GM23248 (cell line): ENCODE data around the gene SNAI3. TPM values are rescaled to one million over a fixed set of nuclear protein-coding genes. Genes with fewer than 3 reads are reported as not detected.

Source experiments
- DNase-seq: peaks from one replicate; pipeline ENCODE4 v3.0.0-alpha.2; 2015
- H2AFZ ChIP-seq: fragments of 200-600 bp; sonication (generic); 2 replicates; pipeline ENCODE4 v1.6.1; 2016; ENCODE audit warnings: antibody characterized with exemption
- H3F3A ChIP-seq: fragments of 200-600 bp; sonication (generic); 2 replicates; pipeline ENCODE4 v1.6.1; 2016; ENCODE audit warnings: mild to moderate bottlenecking, antibody characterized with exemption, mixed run types; ENCODE audit not compliant: insufficient read depth
- H3K27ac ChIP-seq: fragments of 200-600 bp; sonication (generic); 2 replicates; pipeline ENCODE4 v1.5.1; 2016; ENCODE audit warnings: mild to moderate bottlenecking
- H3K27me3 ChIP-seq: fragments of 200-600 bp; sonication (generic); replicated peaks from 2 replicates; pipeline ENCODE4 v1.6.1; 2016; ENCODE audit warnings: mild to moderate bottlenecking; ENCODE audit not compliant: insufficient read depth
- H3K36me3 ChIP-seq: fragments of 200-600 bp; sonication (generic); 2 replicates; pipeline ENCODE4 v1.6.1; 2016; ENCODE audit warnings: low read depth, mild to moderate bottlenecking
- H3K4me1 ChIP-seq: fragments of 200-600 bp; sonication (generic); 2 replicates; pipeline ENCODE4 v1.6.1; 2016; ENCODE audit warnings: mild to moderate bottlenecking; ENCODE audit not compliant: insufficient read depth
- H3K4me2 ChIP-seq: fragments of 200-600 bp; sonication (generic); one replicate; pipeline ENCODE4 v1.6.1; 2016; ENCODE audit warnings: mild to moderate bottlenecking; ENCODE audit not compliant: unreplicated experiment
- H3K4me3 ChIP-seq: fragments of 200-600 bp; sonication (generic); 2 replicates; pipeline ENCODE4 v1.5.1; 2016; ENCODE audit warnings: mild to moderate bottlenecking
- H3K79me2 ChIP-seq: fragments of 200-600 bp; sonication (generic); 2 replicates; pipeline ENCODE4 v1.6.1; 2016; ENCODE audit warnings: mild to moderate bottlenecking; ENCODE audit not compliant: insufficient read depth
- H3K9ac ChIP-seq: fragments of 200-600 bp; sonication (generic); 2 replicates; pipeline ENCODE4 v1.6.1; 2016; ENCODE audit warnings: mild to moderate bottlenecking
- H3K9me2 ChIP-seq: fragments of 200-600 bp; sonication (generic); 2 replicates; pipeline ENCODE4 v1.6.1; 2016; ENCODE audit warnings: mixed run types, mild to moderate bottlenecking, moderate library complexity; ENCODE audit not compliant: insufficient read depth
- H3K9me3 ChIP-seq: fragments of 200-600 bp; sonication (generic); one replicate; pipeline ENCODE4 v1.6.1; 2017; ENCODE audit warnings: low read depth
- H4K20me1 ChIP-seq: fragments of 200-600 bp; sonication (generic); 2 replicates; pipeline ENCODE4 v1.6.0; 2016; ENCODE audit not compliant: insufficient read depth
- EZH2 ChIP-seq: fragments of 200-600 bp; sonication (generic); IDR thresholded peaks from 2 replicates; pipeline ENCODE4 v1.6.1; 2018; ENCODE audit warnings: antibody characterized with exemption, mild to moderate bottlenecking; ENCODE audit not compliant: insufficient read depth, poor library complexity, severe bottlenecking
- EZH2phosphoT487 ChIP-seq: fragments of 200-600 bp; sonication (generic); IDR thresholded peaks from 2 replicates; pipeline ENCODE4 v1.6.1; 2018; ENCODE audit warnings: antibody characterized with exemption, moderate library complexity, mild to moderate bottlenecking, low read depth; ENCODE audit not compliant: insufficient read depth
- WGBS, 2 experiments: methylation state at CpG; one replicate each; pipeline ENCODE4 v1.1.6; 2015 to 2017; ENCODE audit warnings: low lambda C conversion rate in 2 of 2, low coverage in 1 of 2; ENCODE audit errors: missing lambda C conversion rate in 2 of 2; 5-methylcytosine and 5-hydroxymethylcytosine counted together
- in situ Hi-C: fragments of 300-500 bp; cut with MboI; formaldehyde crosslinking; loops from 2 replicates; pipeline ENCODE4 v1.15.0; 2020
- polyA plus RNA-seq: library from polyadenylated mRNA; unstranded; fragments of >200 nt; fragmentation: Nextera tagmentation; extraction: Ambion mirVana; gene quantifications from 2 replicates; pipeline ENCODE4 v1.2.1, GENCODE V29; 2016
- total RNA-seq: library from RNA; depleted of rRNA; stranded (reverse); fragments of >200 nt; shearing (Covaris generic); gene quantifications from 2 replicates; pipeline ENCODE4 v1.2.3, GENCODE V29; 2014

Gene SNAI3
- total and polyA plus RNA-seq, 2 experiments from 2014 or later, result 0.71 TPM; not detected in 1

DNA sequence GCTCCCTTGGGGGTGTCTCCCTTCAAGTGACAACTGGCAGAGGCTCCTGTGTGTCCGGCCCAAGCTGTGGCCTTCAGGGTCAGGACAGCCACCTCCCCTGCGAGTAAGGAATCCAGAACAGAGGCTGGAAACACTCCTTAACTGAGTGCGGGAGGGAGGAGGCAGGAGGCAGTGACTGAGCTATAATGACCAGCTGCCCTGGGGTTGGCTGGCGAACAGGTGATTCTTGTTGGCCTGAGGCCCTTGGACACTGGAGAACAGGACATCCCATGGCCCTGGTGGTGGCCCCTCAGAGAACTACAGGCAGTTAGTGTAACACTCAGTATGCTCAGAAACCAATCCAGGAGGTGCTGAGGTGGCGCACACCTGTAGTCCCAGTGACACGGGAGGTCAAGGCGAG, 9.4 kb upstream of the SNAI3 start:
- Histone ChIP-seq H3K27ac (no peak overlapping the region), H3K4me2 (no peak overlapping the region), H2AFZ (no peak overlapping the region), H3F3A (no peaks in the 10 kb centered on the region), H4K20me1 (no peaks in the 10 kb centered on the region), H3K27me3 (no peaks in the 10 kb centered on the region), H3K4me3 (no peak overlapping the region), H3K4me1 (peaks cover 2% of the 10 kb centered on the region; the same call in 1 of the 2 replicates), H3K79me2 (no peaks in the 10 kb centered on the region), H3K9me3 (no peaks in the 10 kb centered on the region), H3K9ac (no peak overlapping the region), H3K36me3 (no peaks in the 10 kb centered on the region), H3K9me2 (no peaks in the 10 kb centered on the region)
- in situ Hi-C loops, result no loop called here
- DNase-seq, result no peak
- WGBS, 2 experiments, result 87 to 89% methylated on average over 7 of the region's 7 CpGs
- TF ChIP-seq EZH2phosphoT487 (no peak), EZH2 (no peak)

DNA sequence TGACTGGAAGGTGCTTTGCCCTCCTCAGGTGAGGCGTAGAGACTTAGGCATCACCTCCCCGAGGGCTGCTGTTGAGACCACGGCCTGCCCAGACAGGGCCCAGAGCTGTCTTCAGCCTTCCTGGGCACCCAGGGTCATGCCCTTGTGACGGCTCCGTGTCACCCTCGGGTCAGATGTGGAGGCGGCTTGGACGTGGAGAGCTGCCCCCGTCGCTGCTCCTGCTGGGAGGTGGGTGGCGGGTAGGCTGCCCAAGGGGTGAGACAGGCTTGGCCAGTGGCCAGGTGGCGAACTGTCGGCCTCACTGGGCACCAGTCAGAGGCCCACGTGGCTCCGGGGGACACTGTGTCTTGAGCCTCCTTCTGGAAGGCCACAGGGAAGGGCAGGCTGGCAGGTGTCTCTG, 8.9 kb upstream of the SNAI3 start:
- Histone ChIP-seq H3K79me2 (no peaks in the 10 kb centered on the region), H3K9ac (no peak overlapping the region), H3K4me2 (no peak overlapping the region), H3K4me1 (no peaks in the 10 kb centered on the region), H3F3A (no peaks in the 10 kb centered on the region), H2AFZ (no peak overlapping the region), H3K9me2 (no peaks in the 10 kb centered on the region), H3K9me3 (no peaks in the 10 kb centered on the region), H3K27ac (no peak overlapping the region), H4K20me1 (no peaks in the 10 kb centered on the region), H3K36me3 (no peaks in the 10 kb centered on the region), H3K27me3 (no peaks in the 10 kb centered on the region), H3K4me3 (no peak overlapping the region)
- WGBS, 2 experiments, result 61 to 81% methylated on average over 14 to 15 of the region's 15 CpGs
- in situ Hi-C loops, result no loop called here
- no peak for DNase-seq
- TF ChIP-seq EZH2 (no peak), EZH2phosphoT487 (no peak)

DNA sequence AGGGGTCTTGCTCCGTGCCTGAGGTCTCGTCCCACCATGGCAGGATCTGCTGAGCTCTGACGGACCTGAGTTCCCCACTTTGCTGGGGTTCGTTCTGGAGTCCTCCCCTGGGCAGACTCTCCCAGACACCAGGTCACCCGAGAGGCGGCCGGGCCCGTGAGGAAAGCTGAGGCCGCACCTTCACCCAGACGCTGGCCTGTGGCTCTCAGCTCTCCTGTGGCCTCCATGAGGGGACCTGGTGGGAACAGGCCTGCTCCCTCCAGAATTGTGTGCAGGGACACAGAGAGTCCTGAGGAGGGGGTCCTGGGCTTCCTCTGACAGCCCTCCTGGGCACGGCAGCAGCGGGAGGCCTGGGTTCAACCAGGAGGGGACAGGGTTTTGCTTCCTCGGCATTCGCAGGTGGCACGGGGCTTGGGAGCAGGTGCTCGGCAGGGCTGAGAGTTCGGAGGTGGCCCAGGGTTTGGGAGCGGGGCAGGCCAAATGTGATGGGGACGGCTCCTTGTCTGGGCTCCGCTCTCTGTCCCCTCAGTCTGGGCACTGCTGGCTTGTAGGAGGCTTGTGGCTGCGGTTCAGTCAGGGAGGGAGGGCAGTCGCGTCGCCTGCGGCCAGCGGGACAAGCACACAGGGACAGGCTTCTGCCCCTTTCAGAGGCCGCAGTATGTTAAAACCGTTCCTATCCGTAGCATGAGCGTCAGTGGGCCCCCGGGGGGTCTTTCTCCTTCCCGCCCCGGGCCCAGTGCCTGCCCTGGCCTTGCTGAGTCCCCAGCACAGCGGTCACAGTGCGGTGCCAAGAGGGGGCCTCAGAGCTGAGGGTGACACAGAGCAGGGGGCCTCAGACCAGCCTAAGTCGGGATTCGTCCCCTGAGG, 8.1 kb upstream of the SNAI3 start:
- Histone ChIP-seq H3K9me2 (no peaks in the 10 kb centered on the region), H2AFZ (no peak overlapping the region), H3K4me3 (no peak overlapping the region), H3K27me3 (no peaks in the 10 kb centered on the region), H3K9ac (no peak overlapping the region), H3K27ac (no peak overlapping the region), H3K36me3 (no peaks in the 10 kb centered on the region), H3F3A (no peaks in the 10 kb centered on the region), H3K79me2 (no peaks in the 10 kb centered on the region), H3K4me2 (no peak overlapping the region), H3K9me3 (no peaks in the 10 kb centered on the region), H4K20me1 (no peaks in the 10 kb centered on the region), H3K4me1 (no peaks in the 10 kb centered on the region)
- TF ChIP-seq EZH2phosphoT487 (no peak), EZH2 (no peak)
- no peak for DNase-seq
- in situ Hi-C loops, result no loop called here
- 89 to 90% methylated on average over 37 of the region's 37 CpGs for WGBS, 2 experiments

DNA sequence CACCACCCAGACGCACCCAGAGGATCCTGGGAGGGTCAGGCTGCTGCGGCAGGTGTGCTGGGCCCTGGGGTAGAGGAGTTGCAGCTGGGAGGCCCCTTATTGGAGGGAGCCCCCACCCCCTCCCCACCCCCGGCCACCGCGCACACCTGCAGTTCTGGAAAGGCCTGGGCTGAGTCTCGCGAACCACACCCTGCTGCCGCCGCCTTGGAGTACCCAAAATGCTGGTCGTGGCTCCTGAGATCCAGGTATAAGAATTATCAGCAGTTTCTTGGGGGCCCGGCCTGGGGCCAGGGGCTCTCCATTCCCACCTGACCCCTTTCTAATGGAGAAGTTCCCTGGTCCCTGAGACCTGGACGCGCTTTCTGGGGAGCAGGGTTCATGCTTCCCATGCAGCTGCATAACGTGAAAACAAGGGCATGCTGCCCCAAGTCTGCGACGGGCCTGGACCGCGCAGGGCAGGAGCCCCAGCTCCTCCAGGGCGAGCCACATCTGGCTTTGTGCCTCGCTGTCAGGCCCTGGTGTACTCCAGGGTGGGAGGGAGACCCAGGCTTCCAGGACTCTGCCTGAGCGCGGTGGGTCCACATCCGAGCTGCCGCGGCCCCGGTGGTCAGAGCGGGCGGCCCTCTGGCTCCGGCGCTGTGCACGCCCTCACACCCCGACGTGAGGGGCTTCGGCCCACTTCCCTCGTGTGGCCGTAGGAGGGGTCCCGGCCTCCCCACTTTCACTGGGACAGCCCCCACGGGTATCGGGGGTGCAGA, 7.3 kb upstream of the SNAI3 start:
- Histone ChIP-seq H3K4me3 (no peak overlapping the region), H3K4me1 (no peaks in the 10 kb centered on the region), H4K20me1 (no peaks in the 10 kb centered on the region), H2AFZ (no peak overlapping the region), H3K9ac (no peak overlapping the region), H3K79me2 (no peaks in the 10 kb centered on the region), H3K27me3 (no peaks in the 10 kb centered on the region), H3K27ac (no peak overlapping the region), H3K9me2 (no peaks in the 10 kb centered on the region), H3K9me3 (no peaks in the 10 kb centered on the region), H3F3A (no peaks in the 10 kb centered on the region), H3K4me2 (no peak overlapping the region), H3K36me3 (no peaks in the 10 kb centered on the region)
- WGBS, 2 experiments, result 86 to 91% methylated on average over 29 to 39 of the region's 39 CpGs
- TF ChIP-seq EZH2 (no peak), EZH2phosphoT487 (no peak)
- DNase-seq, result no peak
- in situ Hi-C loops, result no loop called here
